HEK293T (cell line): ENCODE data around the gene RBCK1.

Experiments used
- CTCF ChIA-PET: fragments of 350-600 bp; formaldehyde crosslinking; extraction: SDS; loops from one replicate; lab custom pipeline; 2021; ENCODE audit warnings: antibody characterized with exemption, inconsistent platforms; lab: Yijun Ruan, JAX
- POLR2A ChIA-PET: fragments of 350-600 bp; formaldehyde crosslinking; extraction: SDS; loops from one replicate; lab custom pipeline; 2020; ENCODE audit warnings: antibody characterized with exemption, inconsistent platforms; lab: Yijun Ruan, JAX
- DNase-seq: peaks from one replicate; pipeline ENCODE4 v3.0.0; 2012; ENCODE audit warnings: mixed read lengths; ENCODE audit errors: extremely low spot score
- ARNT ChIP-seq: fragments of 450-650 bp; IDR thresholded peaks from 2 replicates; pipeline ENCODE4 v1.6.1; 2017; ENCODE audit warnings: mild to moderate bottlenecking
- BHLHE40 ChIP-seq: fragments of 450-650 bp; IDR thresholded peaks from 2 replicates; pipeline ENCODE4 v1.6.1; 2016; ENCODE audit warnings: mild to moderate bottlenecking, moderate library complexity, borderline replicate concordance
- CTBP1 ChIP-seq: fragments of 450-650 bp; IDR thresholded peaks from 2 replicates; pipeline ENCODE4 v1.6.1; 2016; ENCODE audit warnings: borderline replicate concordance
- ELF4 ChIP-seq: fragments of 450-650 bp; IDR thresholded peaks from 2 replicates; pipeline ENCODE4 v1.6.1; 2017; ENCODE audit warnings: antibody characterized with exemption
- FOXA1 ChIP-seq: fragments of 450-650 bp; IDR thresholded peaks from 2 replicates; pipeline ENCODE4 v1.6.1; 2016; ENCODE audit warnings: mild to moderate bottlenecking
- FOXK2 ChIP-seq: fragments of 450-650 bp; IDR thresholded peaks from 2 replicates; pipeline ENCODE4 v1.6.1; 2016; ENCODE audit warnings: mild to moderate bottlenecking
- FOXM1 ChIP-seq: fragments of 450-650 bp; IDR thresholded peaks from 2 replicates; pipeline ENCODE4 v1.6.1; 2017; ENCODE audit warnings: mild to moderate bottlenecking, borderline replicate concordance
- HDGF ChIP-seq: fragments of 450-650 bp; IDR thresholded peaks from 2 replicates; pipeline ENCODE4 v1.6.1; 2017; ENCODE audit warnings: antibody characterized with exemption, borderline replicate concordance
- L3MBTL2 ChIP-seq: fragments of 450-650 bp; conservative IDR thresholded peaks from 2 replicates; pipeline ENCODE4 v1.6.1; 2016; ENCODE audit warnings: mild to moderate bottlenecking
- LEF1 ChIP-seq: fragments of 450-650 bp; IDR thresholded peaks from 2 replicates; pipeline ENCODE4 v1.6.1; 2017; ENCODE audit warnings: mild to moderate bottlenecking, borderline replicate concordance
- NFRKB ChIP-seq: fragments of 450-650 bp; IDR thresholded peaks from 2 replicates; pipeline ENCODE4 v1.6.1; 2016; ENCODE audit warnings: mild to moderate bottlenecking, moderate library complexity
- PKNOX1 ChIP-seq: fragments of 450-650 bp; IDR thresholded peaks from 2 replicates; pipeline ENCODE4 v1.6.1; 2016
- SP1 ChIP-seq: fragments of 450-650 bp; IDR thresholded peaks from 2 replicates; pipeline ENCODE4 v1.6.1; 2017
- SUZ12 ChIP-seq: fragments of 450-650 bp; IDR thresholded peaks from 2 replicates; pipeline ENCODE4 v1.6.1; 2016; ENCODE audit warnings: mild to moderate bottlenecking
- TARDBP ChIP-seq: fragments of 450-650 bp; IDR thresholded peaks from 2 replicates; pipeline ENCODE4 v1.6.1; 2016
- ZNF384 ChIP-seq: fragments of 450-650 bp; IDR thresholded peaks from 2 replicates; pipeline ENCODE4 v1.6.1; 2016

RBCK1 gene

GRCh38 chr20:418858-419365, 10.8 kb downstream of the RBCK1 start:
- TF ChIP-seq FOXM1 (no peak), PKNOX1 (no peak), FOXK2 (no peak), CTBP1 (no peak), TARDBP (no peak), SP1 (no peak), ZNF384 (no peak), HDGF (no peak), SUZ12 (no peak), ELF4 (no peak), NFRKB (no peak), BHLHE40 (no peak), L3MBTL2 (no peak), ARNT (no peak), LEF1 (no peak), FOXA1 (no peak)
- ChIA-PET CTCF (no interaction called here), POLR2A (no interaction called here)
- DNase-seq = no peak

DNA sequence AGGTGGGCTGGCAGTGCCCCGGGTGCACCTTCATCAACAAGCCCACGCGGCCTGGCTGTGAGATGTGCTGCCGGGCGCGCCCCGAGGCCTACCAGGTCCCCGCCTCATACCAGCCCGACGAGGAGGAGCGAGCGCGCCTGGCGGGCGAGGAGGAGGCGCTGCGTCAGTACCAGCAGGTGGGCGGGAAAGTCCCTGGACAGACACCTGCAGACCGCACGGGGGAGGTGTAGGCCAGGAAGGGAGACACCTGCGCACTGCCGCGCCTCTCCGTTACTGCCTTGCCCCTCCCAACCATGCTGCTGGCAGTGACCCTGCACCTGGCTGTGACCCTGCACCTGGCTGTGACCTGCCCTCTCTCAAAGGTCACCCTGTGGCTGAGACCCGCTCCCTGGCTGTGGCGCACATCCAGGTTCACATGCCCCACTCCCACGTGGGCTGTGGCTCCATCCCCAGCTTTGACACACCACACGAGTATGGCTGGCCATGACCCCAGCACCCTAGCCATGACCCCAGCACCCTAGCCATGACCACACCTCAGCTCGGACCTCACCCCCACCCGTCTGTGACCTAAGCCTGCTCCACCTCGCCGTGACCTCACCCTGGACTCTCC, 11.6 kb downstream of the RBCK1 start:
- POLR2A ChIA-PET = no interaction called here
- CTCF ChIA-PET = no interaction called here
- no peak for DNase-seq
- TF ChIP-seq FOXM1 (no peak), BHLHE40 (no peak), NFRKB (no peak), HDGF (no peak), CTBP1 (no peak), TARDBP (no peak), ZNF384 (no peak), FOXA1 (no peak), SUZ12 (no peak), ARNT (no peak), PKNOX1 (no peak), FOXK2 (no peak), L3MBTL2 (no peak), ELF4 (no peak)

GRCh38 chr20:420166-420620, 12.1 kb downstream of the RBCK1 start:
- TF ChIP-seq SP1 (no peak), PKNOX1 (no peak), ARNT (no peak)
- no peak for DNase-seq
- CTCF ChIA-PET = no interaction called here

GRCh38 chr20:420721-421574, 12.8 kb downstream of the RBCK1 start:
- ChIA-PET CTCF (no interaction called here), POLR2A (no interaction called here)
- peak; percentile 52 for DNase-seq
- TF ChIP-seq TARDBP (no peak), L3MBTL2 (no peak), PKNOX1 (no peak), FOXA1 (no peak), CTBP1 (no peak), SP1 (no peak), FOXK2 (no peak), LEF1 (no peak), ARNT (no peak), BHLHE40 (no peak), SUZ12 (no peak), FOXM1 (no peak), NFRKB (no peak), HDGF (no peak), ZNF384 (no peak), ELF4 (no peak)

More at GRCh38 chr20:420166-420620, 12.1 kb downstream of the RBCK1 start:
- POLR2A ChIA-PET = no interaction called here

- no peak for TF ChIP-seq ARNT
- no peak for TF ChIP-seq FOXM1
- TF ChIP-seq ELF4 = no peak
- TF ChIP-seq LEF1 = no peak
- TF ChIP-seq SUZ12 = no peak
- TF ChIP-seq FOXK2 = no peak
- no peak for TF ChIP-seq NFRKB
- no peak for TF ChIP-seq TARDBP
- no peak for TF ChIP-seq HDGF
- no peak for TF ChIP-seq BHLHE40
- TF ChIP-seq L3MBTL2 = no peak
- no peak for TF ChIP-seq CTBP1
- no peak for TF ChIP-seq SP1
- no peak for TF ChIP-seq FOXA1
Observed at GRCh38 chr20:421685-422250, 13.7 kb downstream of the RBCK1 start.

More at GRCh38 chr20:421685-422250, 13.7 kb downstream of the RBCK1 start:
- ChIA-PET CTCF (interaction anchor here (0.9 kb wide), 1 partner anchor 10 kb away, joined by 3 read pairs; no protein-coding TSS in a partner anchor), POLR2A (interaction anchor here (1.2 kb wide), 1 partner anchor 14 kb away, joined by 4 read pairs; no protein-coding TSS in a partner anchor)
- no peak for DNase-seq
